Measurements from ENCODE around the gene PLXNB2. TPM values are rescaled to one million over a fixed set of nuclear protein-coding genes. Genes with fewer than 3 reads are reported as not detected.

The PLXNB2 gene
- total and polyA plus RNA-seq, 2 donors (not counting 1 experiment from before 2014, with no cell fraction given) = 62.7 to 209 TPM

DNA sequence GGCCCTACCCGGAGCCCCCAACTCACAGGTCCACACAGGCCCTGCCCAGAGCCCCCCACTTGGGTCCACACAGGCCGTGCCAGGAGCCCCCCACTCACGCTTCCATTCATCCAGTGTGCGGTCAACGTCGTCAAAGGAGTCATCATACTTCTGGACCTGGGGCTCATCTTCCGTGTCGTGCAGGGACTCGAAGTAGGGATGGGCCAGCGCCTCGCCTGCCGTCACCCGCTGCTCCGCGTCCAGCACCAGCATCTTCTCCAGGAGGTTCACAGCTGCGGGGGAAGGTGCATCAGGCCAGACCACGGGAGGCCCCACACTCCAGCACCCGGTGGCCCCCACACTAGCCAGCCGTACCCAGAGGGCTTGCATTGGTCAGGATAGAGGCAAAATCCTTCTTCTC is 52.3 kb downstream of the PLXNB2 start:
- TF ChIP-seq, protein P1, sequence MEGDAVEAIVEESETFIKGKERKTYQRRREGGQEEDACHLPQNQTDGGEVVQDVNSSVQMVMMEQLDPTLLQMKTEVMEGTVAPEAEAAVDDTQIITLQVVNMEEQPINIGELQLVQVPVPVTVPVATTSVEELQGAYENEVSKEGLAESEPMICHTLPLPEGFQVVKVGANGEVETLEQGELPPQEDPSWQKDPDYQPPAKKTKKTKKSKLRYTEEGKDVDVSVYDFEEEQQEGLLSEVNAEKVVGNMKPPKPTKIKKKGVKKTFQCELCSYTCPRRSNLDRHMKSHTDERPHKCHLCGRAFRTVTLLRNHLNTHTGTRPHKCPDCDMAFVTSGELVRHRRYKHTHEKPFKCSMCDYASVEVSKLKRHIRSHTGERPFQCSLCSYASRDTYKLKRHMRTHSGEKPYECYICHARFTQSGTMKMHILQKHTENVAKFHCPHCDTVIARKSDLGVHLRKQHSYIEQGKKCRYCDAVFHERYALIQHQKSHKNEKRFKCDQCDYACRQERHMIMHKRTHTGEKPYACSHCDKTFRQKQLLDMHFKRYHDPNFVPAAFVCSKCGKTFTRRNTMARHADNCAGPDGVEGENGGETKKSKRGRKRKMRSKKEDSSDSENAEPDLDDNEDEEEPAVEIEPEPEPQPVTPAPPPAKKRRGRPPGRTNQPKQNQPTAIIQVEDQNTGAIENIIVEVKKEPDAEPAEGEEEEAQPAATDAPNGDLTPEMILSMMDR (conservative IDR thresholded peaks at IDR 0.05 in 1 of 2, IDR thresholded peaks at IDR 0.05 in 1 of 2; ENCODE audit: low read depth in 1 of 2, low read length in 2 of 2) = no peak
- TF ChIP-seq EZH2 (IDR thresholded peaks at IDR 0.05; ENCODE audit: low read length, missing control alignments) = no peak
- H3K36me3 ChIP-seq (ENCODE audit: control insufficient read depth, insufficient read depth, low read length) = peaks cover 20% of the 10 kb centered on the region
- no peak overlapping the region for H3K4me2 ChIP-seq (ENCODE audit: extremely low read depth, insufficient read depth, low read length)
- H2AFZ ChIP-seq (ENCODE audit: low read length) = no peak overlapping the region
- no peaks in the 10 kb centered on the region for H3K9me3 ChIP-seq (ENCODE audit: control insufficient read depth, insufficient read depth, low read depth, low read length)
- H3K4me3 ChIP-seq (replicated peaks in 1 of 4; ENCODE audit: control extremely low read depth in 1 of 4, insufficient read depth in 1 of 4, low read depth in 3 of 4, low read length in 4 of 4) = no peak overlapping the region
- no peak for DNase-seq (ENCODE audit: low read depth in 2 of 2)
- no peak overlapping the region for H3K9ac ChIP-seq (ENCODE audit: insufficient read depth, low read length)
- no peaks in the 10 kb centered on the region for H4K20me1 ChIP-seq (ENCODE audit: control insufficient read depth, extremely low read depth, insufficient read depth, low read length)
- no peaks in the 10 kb centered on the region for H3K27me3 ChIP-seq (ENCODE audit: control insufficient read depth, insufficient read depth, low read length)
- H3K27ac ChIP-seq (ENCODE audit: insufficient read depth, low read length) = no peak overlapping the region
- peaks cover 5% of the 10 kb centered on the region for H3K79me2 ChIP-seq (ENCODE audit: control insufficient read depth, insufficient read depth, low read length)
- peaks cover 3% of the 10 kb centered on the region for H3K4me1 ChIP-seq (ENCODE audit: control insufficient read depth, extremely low read depth, insufficient read depth, low read length)

DNA sequence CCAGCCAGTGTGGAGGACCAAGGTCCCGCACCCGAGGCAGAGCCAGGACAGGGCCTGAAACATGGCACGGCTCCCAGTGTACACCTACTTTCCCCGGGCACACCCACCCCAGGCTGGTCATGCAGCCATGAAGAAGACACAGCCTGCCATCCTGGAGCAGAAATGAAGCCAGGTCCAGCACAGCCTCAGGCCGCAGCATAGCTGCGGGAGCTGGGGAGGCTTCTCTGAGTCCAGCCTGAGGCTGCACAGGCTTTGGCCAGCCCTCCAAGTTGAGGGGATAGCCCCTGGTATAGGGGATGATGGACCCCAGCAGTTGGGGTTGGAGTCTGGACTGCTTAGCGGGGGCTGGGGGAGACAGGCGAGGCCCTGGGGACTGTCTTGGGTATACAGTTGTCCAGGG is 53.5 kb downstream of the PLXNB2 start:
- Histone ChIP-seq H3K9ac (ENCODE audit: insufficient read depth, low read length) (no peak overlapping the region), H3K27ac (ENCODE audit: insufficient read depth, low read length) (no peak overlapping the region), H3K4me3 (replicated peaks in 1 of 4; ENCODE audit: control extremely low read depth in 1 of 4, insufficient read depth in 1 of 4, low read depth in 3 of 4, low read length in 4 of 4) (no peak overlapping the region), H4K20me1 (ENCODE audit: control insufficient read depth, extremely low read depth, insufficient read depth, low read length) (no peaks in the 10 kb centered on the region), H2AFZ (ENCODE audit: low read length) (no peak overlapping the region), H3K79me2 (ENCODE audit: control insufficient read depth, insufficient read depth, low read length) (peaks cover 8% of the 10 kb centered on the region), H3K4me1 (ENCODE audit: control insufficient read depth, extremely low read depth, insufficient read depth, low read length) (peaks cover 7% of the 10 kb centered on the region), H3K4me2 (ENCODE audit: extremely low read depth, insufficient read depth, low read length) (no peak overlapping the region), H3K36me3 (ENCODE audit: control insufficient read depth, insufficient read depth, low read length) (peaks cover 23% of the 10 kb centered on the region), H3K9me3 (ENCODE audit: control insufficient read depth, insufficient read depth, low read depth, low read length) (no peaks in the 10 kb centered on the region), H3K27me3 (ENCODE audit: control insufficient read depth, insufficient read depth, low read length) (no peaks in the 10 kb centered on the region)
- no peak for TF ChIP-seq EZH2 (IDR thresholded peaks at IDR 0.05; ENCODE audit: low read length, missing control alignments)
- TF ChIP-seq, protein P1 (conservative IDR thresholded peaks at IDR 0.05 in 1 of 2, IDR thresholded peaks at IDR 0.05 in 1 of 2; ENCODE audit: low read depth in 1 of 2, low read length in 2 of 2) = no peak
- no peak for DNase-seq (ENCODE audit: low read depth in 2 of 2)

DNA sequence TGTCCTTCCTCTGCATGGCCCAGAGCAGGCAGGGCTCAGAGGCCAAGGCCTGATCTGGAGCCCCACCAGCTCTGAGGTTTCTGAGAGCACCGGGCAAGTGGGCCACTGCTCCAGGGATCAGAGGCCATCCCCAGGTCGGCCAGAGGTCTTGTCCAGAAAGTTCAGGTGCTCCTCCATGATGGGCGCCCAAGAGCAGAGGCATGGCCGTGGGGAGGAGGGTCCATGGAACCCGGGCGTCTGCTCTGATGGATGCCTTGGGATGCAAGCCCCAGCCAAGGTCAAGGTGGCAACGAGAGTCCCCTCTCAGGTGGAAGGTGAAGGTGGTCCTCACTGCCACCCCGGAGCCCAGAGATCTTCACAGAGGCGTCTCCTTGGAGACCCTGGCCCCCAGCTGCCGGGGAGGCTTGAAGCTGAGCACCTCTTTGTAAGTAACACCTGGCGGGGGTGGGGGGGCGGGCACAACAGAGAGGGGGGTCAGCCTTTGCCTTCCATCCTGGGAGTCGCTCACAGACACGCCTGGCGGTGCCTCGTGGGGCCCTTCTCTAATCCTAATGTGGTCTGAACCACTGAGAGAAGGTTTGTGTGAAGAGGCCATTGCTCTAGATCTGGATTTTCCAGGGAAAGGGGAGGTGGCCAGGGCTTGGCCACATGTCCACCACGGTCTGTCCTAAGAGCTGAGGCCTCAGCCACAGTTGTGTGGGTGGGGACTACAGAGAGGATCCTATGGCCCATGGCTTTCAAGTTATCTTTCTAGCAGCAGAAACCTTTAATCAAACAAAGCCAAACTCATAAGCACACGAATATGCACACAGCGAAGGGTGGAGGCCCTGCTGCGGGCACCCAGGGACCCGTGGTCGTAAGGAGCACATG is 54.2 kb downstream of the PLXNB2 start:
- H3K4me3 ChIP-seq (replicated peaks in 1 of 4; ENCODE audit: control extremely low read depth in 1 of 4, insufficient read depth in 1 of 4, low read depth in 3 of 4, low read length in 4 of 4) = no peak overlapping the region
- no peak overlapping the region for H3K9ac ChIP-seq (ENCODE audit: insufficient read depth, low read length)
- H2AFZ ChIP-seq (ENCODE audit: low read length) = no peak overlapping the region
- DNase-seq (ENCODE audit: low read depth in 2 of 2) = no peak
- H3K4me1 ChIP-seq (ENCODE audit: control insufficient read depth, extremely low read depth, insufficient read depth, low read length) = peaks cover 7% of the 10 kb centered on the region
- no peak for TF ChIP-seq EZH2 (IDR thresholded peaks at IDR 0.05; ENCODE audit: low read length, missing control alignments)
- TF ChIP-seq, protein P1 (conservative IDR thresholded peaks at IDR 0.05 in 1 of 2, IDR thresholded peaks at IDR 0.05 in 1 of 2; ENCODE audit: low read depth in 1 of 2, low read length in 2 of 2) = no peak
- peaks cover 28% of the 10 kb centered on the region for H3K36me3 ChIP-seq (ENCODE audit: control insufficient read depth, insufficient read depth, low read length)
- no peaks in the 10 kb centered on the region for H3K9me3 ChIP-seq (ENCODE audit: control insufficient read depth, insufficient read depth, low read depth, low read length)
- H3K27me3 ChIP-seq (ENCODE audit: control insufficient read depth, insufficient read depth, low read length) = no peaks in the 10 kb centered on the region
- no peaks in the 10 kb centered on the region for H4K20me1 ChIP-seq (ENCODE audit: control insufficient read depth, extremely low read depth, insufficient read depth, low read length)
- peaks cover 11% of the 10 kb centered on the region for H3K79me2 ChIP-seq (ENCODE audit: control insufficient read depth, insufficient read depth, low read length)
- H3K27ac ChIP-seq (ENCODE audit: insufficient read depth, low read length) = no peak overlapping the region
- no peak overlapping the region for H3K4me2 ChIP-seq (ENCODE audit: extremely low read depth, insufficient read depth, low read length)
